Loucy (cell line): ENCODE results near the gene CTIF.
A peak's percentile ranks its signal among the peaks of the same experiment; 100 is the strongest.

Source experiments
- H2AFZ ChIP-seq: fragments of 200-600 bp; sonication (generic); 2 replicates; pipeline ENCODE4 v1.6.0; 2016; ENCODE audit warnings: antibody characterized with exemption, mild to moderate bottlenecking, low read length, moderate library complexity
- H3F3A ChIP-seq: fragments of 200-600 bp; 2 replicates; pipeline ENCODE4 v1.6.0; 2016; ENCODE audit warnings: antibody characterized with exemption, low read depth, mild to moderate bottlenecking
- H3K27me3 ChIP-seq: fragments of 200-600 bp; sonication (generic); 2 replicates; pipeline ENCODE4 v1.6.1; 2014; ENCODE audit warnings: low read length, mild to moderate bottlenecking; ENCODE audit not compliant: insufficient read depth, poor library complexity, severe bottlenecking
- H3K36me3 ChIP-seq: fragments of 200-600 bp; sonication (generic); 2 replicates; pipeline ENCODE4 v1.6.1; 2016; ENCODE audit warnings: low read length; ENCODE audit not compliant: insufficient read depth
- H3K4me1 ChIP-seq: fragments of 200-600 bp; sonication (generic); 2 replicates; pipeline ENCODE4 v1.5.1; 2014; ENCODE audit warnings: low read length, mild to moderate bottlenecking; ENCODE audit not compliant: insufficient read depth, poor library complexity, severe bottlenecking
- H3K4me2 ChIP-seq: fragments of 200-600 bp; sonication (generic); 2 replicates; pipeline ENCODE4 v1.6.0; 2014; ENCODE audit warnings: antibody characterized with exemption, low read length, low read depth, mild to moderate bottlenecking; ENCODE audit not compliant: poor library complexity, severe bottlenecking
- H3K4me3 ChIP-seq: fragments of 200-600 bp; sonication (generic); 2 replicates; pipeline ENCODE4 v1.5.1; 2014; ENCODE audit warnings: low read length, mild to moderate bottlenecking, mixed read lengths; ENCODE audit not compliant: poor library complexity, severe bottlenecking
- H3K79me2 ChIP-seq: fragments of 200-600 bp; sonication (generic); 2 replicates; pipeline ENCODE4 v1.6.1; 2014; ENCODE audit warnings: low read length; ENCODE audit not compliant: insufficient read depth
- H3K9ac ChIP-seq: fragments of 200-600 bp; sonication (generic); 2 replicates; pipeline ENCODE4 v1.6.0; 2014; ENCODE audit warnings: mild to moderate bottlenecking, low read depth, low read length, moderate library complexity; ENCODE audit not compliant: poor library complexity, severe bottlenecking
- H3K9me2 ChIP-seq: fragments of 200-600 bp; sonication (generic); replicated peaks from 2 replicates; pipeline ENCODE4 v1.6.1; 2016; ENCODE audit warnings: low read depth, low read length, mixed read lengths
- H3K9me3 ChIP-seq: fragments of 200-600 bp; sonication (generic); 2 replicates; pipeline ENCODE4 v1.6.1; 2014; ENCODE audit warnings: mild to moderate bottlenecking, antibody characterized with exemption, low read length, low read depth; ENCODE audit not compliant: insufficient read depth
- H4K20me1 ChIP-seq: fragments of 200-600 bp; sonication (generic); 2 replicates; pipeline ENCODE4 v1.6.0; 2014; ENCODE audit warnings: antibody characterized with exemption, low read length, mild to moderate bottlenecking; ENCODE audit not compliant: insufficient read depth, poor library complexity, severe bottlenecking
- EZH2phosphoT487 ChIP-seq: fragments of 200-600 bp; IDR thresholded peaks from 2 replicates; pipeline ENCODE4 v1.6.1; 2018; ENCODE audit warnings: antibody characterized with exemption, mild to moderate bottlenecking, moderate library complexity, borderline replicate concordance
- TF ChIP-seq, protein P1 (sequence below): fragments of 200-600 bp; sonication (generic); conservative IDR thresholded peaks from 2 replicates; pipeline ENCODE4 v1.5.1; 2014; ENCODE audit warnings: mild to moderate bottlenecking, antibody characterized with exemption, low read length

Gene CTIF

GRCh38 chr18:48829443-48830149 lies 290.8 kb downstream of the CTIF start:
- no peaks in the 10 kb centered on the region for H4K20me1 ChIP-seq
- no peaks in the 10 kb centered on the region for H3K9me2 ChIP-seq
- H3K79me2 ChIP-seq, result no peaks in the 10 kb centered on the region
- peaks cover 49% of the 10 kb centered on the region for H3K4me1 ChIP-seq
- no peak overlapping the region for H2AFZ ChIP-seq
- H3K9ac ChIP-seq, result peak overlapping the region; percentile 26
- H3K9me3 ChIP-seq, result no peaks in the 10 kb centered on the region
- no peak overlapping the region for H3K4me3 ChIP-seq
- no peaks in the 10 kb centered on the region for H3F3A ChIP-seq
- H3K4me2 ChIP-seq, result peak overlapping the region; percentile 30
- no peaks in the 10 kb centered on the region for H3K27me3 ChIP-seq
- H3K36me3 ChIP-seq, result no peaks in the 10 kb centered on the region
- TF ChIP-seq, protein P1, sequence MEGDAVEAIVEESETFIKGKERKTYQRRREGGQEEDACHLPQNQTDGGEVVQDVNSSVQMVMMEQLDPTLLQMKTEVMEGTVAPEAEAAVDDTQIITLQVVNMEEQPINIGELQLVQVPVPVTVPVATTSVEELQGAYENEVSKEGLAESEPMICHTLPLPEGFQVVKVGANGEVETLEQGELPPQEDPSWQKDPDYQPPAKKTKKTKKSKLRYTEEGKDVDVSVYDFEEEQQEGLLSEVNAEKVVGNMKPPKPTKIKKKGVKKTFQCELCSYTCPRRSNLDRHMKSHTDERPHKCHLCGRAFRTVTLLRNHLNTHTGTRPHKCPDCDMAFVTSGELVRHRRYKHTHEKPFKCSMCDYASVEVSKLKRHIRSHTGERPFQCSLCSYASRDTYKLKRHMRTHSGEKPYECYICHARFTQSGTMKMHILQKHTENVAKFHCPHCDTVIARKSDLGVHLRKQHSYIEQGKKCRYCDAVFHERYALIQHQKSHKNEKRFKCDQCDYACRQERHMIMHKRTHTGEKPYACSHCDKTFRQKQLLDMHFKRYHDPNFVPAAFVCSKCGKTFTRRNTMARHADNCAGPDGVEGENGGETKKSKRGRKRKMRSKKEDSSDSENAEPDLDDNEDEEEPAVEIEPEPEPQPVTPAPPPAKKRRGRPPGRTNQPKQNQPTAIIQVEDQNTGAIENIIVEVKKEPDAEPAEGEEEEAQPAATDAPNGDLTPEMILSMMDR, result no peak
- no peak for TF ChIP-seq EZH2phosphoT487

DNA sequence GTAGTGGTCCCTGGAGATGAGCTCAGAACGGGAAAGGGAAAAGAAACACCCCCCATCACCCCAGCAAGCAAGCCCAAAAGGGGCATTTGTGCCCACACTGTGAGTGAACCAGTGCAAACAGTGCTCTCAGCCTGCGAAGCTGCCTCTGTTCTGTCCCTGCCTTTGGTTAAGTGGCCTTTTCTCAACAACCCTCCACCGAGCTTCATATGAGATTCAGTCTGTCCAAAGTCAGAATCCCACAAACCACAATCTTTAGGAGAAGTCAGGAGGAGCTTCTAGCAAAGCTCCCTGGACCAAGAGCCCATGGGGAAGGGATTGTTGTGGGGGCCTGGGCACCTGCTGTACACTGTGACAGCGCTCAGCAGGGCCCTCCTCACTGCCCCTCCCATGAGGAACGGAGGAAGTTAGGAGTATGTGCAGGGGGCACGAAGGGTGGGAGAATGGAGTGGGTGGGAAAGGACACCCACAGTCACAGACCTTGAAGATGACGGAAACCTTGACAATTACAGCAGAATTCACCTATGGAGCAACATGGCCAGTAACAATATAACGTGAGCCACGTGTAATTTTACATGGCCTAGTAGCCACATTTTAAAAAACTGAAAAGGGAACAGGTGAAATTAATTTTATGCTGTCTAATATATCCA lies 292.4 kb downstream of the CTIF start:
- no peak overlapping the region for H2AFZ ChIP-seq

GRCh38 chr18:48831802-48832201 lies 293.0 kb downstream of the CTIF start:
- H3K9me2 ChIP-seq, result no peaks in the 10 kb centered on the region
- H3K4me3 ChIP-seq, result no peak overlapping the region
- H3K4me1 ChIP-seq, result peaks cover 53% of the 10 kb centered on the region
- no peaks in the 10 kb centered on the region for H4K20me1 ChIP-seq
- TF ChIP-seq, protein P1, result no peak
- no peak for TF ChIP-seq EZH2phosphoT487
- no peaks in the 10 kb centered on the region for H3K79me2 ChIP-seq
- no peaks in the 10 kb centered on the region for H3K9me3 ChIP-seq
- H3K4me2 ChIP-seq, result no peak overlapping the region
- H3K27me3 ChIP-seq, result no peaks in the 10 kb centered on the region
- no peak overlapping the region for H3K9ac ChIP-seq
- no peak overlapping the region for H2AFZ ChIP-seq
- H3K36me3 ChIP-seq, result no peaks in the 10 kb centered on the region
- no peaks in the 10 kb centered on the region for H3F3A ChIP-seq

More for the DNA sequence above, 292.4 kb downstream of the CTIF start:
- no peaks in the 10 kb centered on the region for H4K20me1 ChIP-seq
- no peaks in the 10 kb centered on the region for H3K79me2 ChIP-seq
- H3K4me1 ChIP-seq, result peaks cover 53% of the 10 kb centered on the region
- no peak overlapping the region for H3K9ac ChIP-seq
- no peaks in the 10 kb centered on the region for H3F3A ChIP-seq
- no peak overlapping the region for H3K4me2 ChIP-seq
- H3K9me3 ChIP-seq, result no peaks in the 10 kb centered on the region
- no peak overlapping the region for H3K4me3 ChIP-seq
- H3K27me3 ChIP-seq, result no peaks in the 10 kb centered on the region
- H3K36me3 ChIP-seq, result no peaks in the 10 kb centered on the region
- no peaks in the 10 kb centered on the region for H3K9me2 ChIP-seq
- no peak for TF ChIP-seq EZH2phosphoT487
- TF ChIP-seq, protein P1, result no peak
